GM19043 (cell line): ENCODE results near the gene TMEM42.

Experiments used
- ATAC-seq: cut with Tn5 transposase; IDR thresholded peaks from one replicate; pipeline ENCODE4 v1.9.1; 2021; ENCODE audit warnings: low read depth; ENCODE audit not compliant: unreplicated experiment

The TMEM42 gene

GRCh38 chr3:44906997-44907396, 45.3 kb downstream of the TMEM42 start:
- ATAC-seq = no peak

GRCh38 chr3:44907612-44908011, 45.9 kb downstream of the TMEM42 start:
- no peak for ATAC-seq

GRCh38 chr3:44909063-44909462, 47.4 kb downstream of the TMEM42 start:
- ATAC-seq = no peak

- no peak for ATAC-seq
These were observed 49.0 kb downstream of the TMEM42 start for GRCh38 chr3:44910693-44911092.

GRCh38 chr3:44913868-44914468, 52.3 kb downstream of the TMEM42 start:
- no peak for ATAC-seq

- ATAC-seq = no peak
These were observed 53.2 kb downstream of the TMEM42 start for GRCh38 chr3:44914936-44915335.
